ENCODE data around the gene DMTF1.

- TF ChIP-seq, protein P1, sequence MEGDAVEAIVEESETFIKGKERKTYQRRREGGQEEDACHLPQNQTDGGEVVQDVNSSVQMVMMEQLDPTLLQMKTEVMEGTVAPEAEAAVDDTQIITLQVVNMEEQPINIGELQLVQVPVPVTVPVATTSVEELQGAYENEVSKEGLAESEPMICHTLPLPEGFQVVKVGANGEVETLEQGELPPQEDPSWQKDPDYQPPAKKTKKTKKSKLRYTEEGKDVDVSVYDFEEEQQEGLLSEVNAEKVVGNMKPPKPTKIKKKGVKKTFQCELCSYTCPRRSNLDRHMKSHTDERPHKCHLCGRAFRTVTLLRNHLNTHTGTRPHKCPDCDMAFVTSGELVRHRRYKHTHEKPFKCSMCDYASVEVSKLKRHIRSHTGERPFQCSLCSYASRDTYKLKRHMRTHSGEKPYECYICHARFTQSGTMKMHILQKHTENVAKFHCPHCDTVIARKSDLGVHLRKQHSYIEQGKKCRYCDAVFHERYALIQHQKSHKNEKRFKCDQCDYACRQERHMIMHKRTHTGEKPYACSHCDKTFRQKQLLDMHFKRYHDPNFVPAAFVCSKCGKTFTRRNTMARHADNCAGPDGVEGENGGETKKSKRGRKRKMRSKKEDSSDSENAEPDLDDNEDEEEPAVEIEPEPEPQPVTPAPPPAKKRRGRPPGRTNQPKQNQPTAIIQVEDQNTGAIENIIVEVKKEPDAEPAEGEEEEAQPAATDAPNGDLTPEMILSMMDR (IDR thresholded peaks at IDR 0.05; ENCODE audit: borderline replicate concordance, extremely low read depth, low read length, poor library complexity, severe bottlenecking): no peak
- TF ChIP-seq EZH2 (IDR thresholded peaks at IDR 0.05; ENCODE audit: borderline replicate concordance, low read depth, low read length, severe bottlenecking): no peak
Measured at GRCh38 chr7:87156709-87157108, 4.5 kb downstream of the DMTF1 start.

Data from DND-41 (cell line).